SJSA1 (cell line): Measurements from ENCODE around the gene EGLN2. TPM values are rescaled to one million over a fixed set of nuclear protein-coding genes. Genes with fewer than 3 reads are reported as not detected.
A peak's percentile ranks its signal among the peaks of the same experiment; 100 is the strongest.
"Not testable (repeated sequence)": the region's sequence is repeated elsewhere in the genome, so short reads cannot be mapped to it uniquely, and the experiment has no call there.

ENCODE experiments used
- DNase-seq, 2 experiments: peaks; one replicate each; pipeline ENCODE4 v3.0.0-alpha.2; 2015 to 2020; ENCODE audit warnings: low spot score in 2 of 2, low read depth in 1 of 2
- H3K27ac ChIP-seq: fragments of 250-450 bp; sonication (Bioruptor Pico); 2 replicates; pipeline ENCODE4 v1.5.1; 2020; ENCODE audit warnings: mild to moderate bottlenecking, moderate library complexity
- H3K27me3 ChIP-seq: fragments of 250-450 bp; sonication (Bioruptor Pico); replicated peaks from 2 replicates; pipeline ENCODE4 v1.5.1; 2020; ENCODE audit warnings: mild to moderate bottlenecking, moderate library complexity
- H3K36me3 ChIP-seq: fragments of 250-450 bp; sonication (Bioruptor Pico); 2 replicates; pipeline ENCODE4 v1.5.1; 2020; ENCODE audit warnings: mild to moderate bottlenecking
- H3K4me1 ChIP-seq: fragments of 250-450 bp; sonication (Bioruptor Pico); replicated peaks from 2 replicates; pipeline ENCODE4 v1.6.1; 2021; ENCODE audit warnings: mild to moderate bottlenecking
- H3K4me3 ChIP-seq: fragments of 250-450 bp; sonication (Bioruptor Pico); 2 replicates; pipeline ENCODE4 v1.5.1; 2020; ENCODE audit warnings: mild to moderate bottlenecking
- H3K9me3 ChIP-seq: fragments of 250-450 bp; sonication (Bioruptor Pico); replicated peaks from 2 replicates; pipeline ENCODE4 v1.5.1; 2020; ENCODE audit warnings: mild to moderate bottlenecking
- total RNA-seq: library from RNA; depleted of rRNA; stranded (reverse); fragments of >200 nt; shearing (Covaris generic); gene quantifications from 2 replicates; pipeline ENCODE4 v1.2.3, GENCODE V29; 2014

The EGLN2 gene
- total RNA-seq, 1 experiment from 2014 or later: 82.8 TPM

DNA sequence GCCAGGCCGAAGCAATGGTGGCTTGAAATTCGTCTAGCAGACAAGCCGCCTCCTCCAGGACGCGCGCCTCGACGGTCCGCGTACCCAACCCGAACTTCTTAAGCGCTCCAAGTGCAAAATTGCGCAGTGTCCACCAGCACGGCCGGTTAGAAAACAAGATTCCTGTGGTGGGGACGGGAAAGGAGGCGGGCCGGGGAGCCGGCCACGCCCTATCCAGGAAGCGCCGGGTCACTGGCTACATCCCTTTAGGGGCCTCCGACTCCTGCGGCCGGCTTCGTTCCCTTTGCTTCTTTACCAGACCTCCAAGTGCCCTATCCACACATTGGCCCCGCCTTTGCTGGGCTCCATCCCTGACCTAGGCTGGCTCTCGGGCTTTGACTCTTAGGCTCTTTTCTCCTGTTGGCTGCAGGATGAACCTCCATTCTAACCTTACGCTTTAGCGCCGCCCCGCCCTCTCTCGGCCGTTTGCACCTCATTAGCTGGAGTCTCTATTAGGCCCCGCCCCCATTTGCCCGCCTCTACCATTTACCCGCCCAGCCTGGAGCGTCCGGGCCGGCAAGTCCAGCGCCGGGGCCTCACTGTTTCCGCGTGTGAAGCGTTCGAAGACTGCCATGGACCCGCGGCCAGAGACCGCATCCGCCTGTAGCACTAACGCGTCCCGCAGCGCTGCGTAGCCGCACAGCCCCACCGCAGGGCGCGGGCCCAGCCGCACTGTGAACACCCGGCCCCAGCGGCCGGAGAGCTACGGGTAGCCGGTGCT lies 11.8 kb downstream of the EGLN2 start:
- H3K27me3 ChIP-seq, H3K9me3 ChIP-seq: not testable (repeated sequence)
- peak; percentile 83 to 94 for DNase-seq
- Histone ChIP-seq H3K27ac (peak overlapping the region; percentile 44), H3K4me3 (peak overlapping the region; percentile 31), H3K4me1 (peaks cover 30% of the 10 kb centered on the region), H3K36me3 (peaks cover 40% of the 10 kb centered on the region)

DNA sequence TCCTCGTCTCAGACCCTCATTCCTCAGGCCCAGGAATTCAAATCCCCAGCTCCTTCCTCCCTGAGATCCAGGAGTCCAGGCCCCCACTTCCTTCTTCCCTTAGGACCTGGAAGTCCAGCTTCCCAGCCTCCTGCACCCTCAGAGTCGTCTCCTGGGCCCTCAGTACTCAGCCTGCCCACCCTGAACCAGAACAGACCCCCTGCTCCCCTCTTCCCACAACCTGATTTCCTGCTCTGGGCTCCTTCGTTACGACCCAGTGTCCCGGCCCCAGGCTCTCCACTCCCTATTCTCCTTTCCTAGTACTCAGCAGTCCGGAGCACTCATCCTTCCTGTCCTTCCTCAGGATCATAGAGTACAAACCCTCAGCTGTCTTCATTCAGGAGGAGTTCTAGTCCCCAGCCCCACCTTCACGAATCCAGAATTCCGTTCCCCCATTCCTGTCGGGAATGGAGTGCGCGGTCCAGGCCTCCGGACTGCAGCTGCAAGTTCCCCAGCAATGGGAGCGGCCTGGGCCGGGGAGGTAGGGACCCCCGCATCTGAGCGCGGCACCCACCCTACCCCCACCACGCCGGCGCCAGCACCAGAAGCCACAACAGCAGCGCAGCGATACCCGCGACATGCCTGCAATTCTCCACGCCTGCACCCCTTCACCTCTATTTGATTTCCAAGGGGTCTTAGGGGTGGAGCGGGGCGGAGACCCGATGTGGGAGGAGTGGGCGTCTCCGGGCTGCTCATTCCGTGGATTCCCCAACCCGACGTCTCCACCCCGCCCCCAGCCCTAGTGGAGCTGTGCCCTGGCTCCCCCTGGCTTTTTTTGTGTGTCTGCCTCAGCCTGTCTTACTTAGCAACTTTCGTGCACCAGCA lies 12.7 kb downstream of the EGLN2 start:
- H3K4me3 ChIP-seq: no peak overlapping the region
- no peak for DNase-seq
- no peak overlapping the region for H3K27ac ChIP-seq
- no peaks in the 10 kb centered on the region for H3K9me3 ChIP-seq
- H3K27me3 ChIP-seq: no peaks in the 10 kb centered on the region
- H3K36me3 ChIP-seq: peaks cover 34% of the 10 kb centered on the region
- H3K4me1 ChIP-seq: peaks cover 21% of the 10 kb centered on the region

DNA sequence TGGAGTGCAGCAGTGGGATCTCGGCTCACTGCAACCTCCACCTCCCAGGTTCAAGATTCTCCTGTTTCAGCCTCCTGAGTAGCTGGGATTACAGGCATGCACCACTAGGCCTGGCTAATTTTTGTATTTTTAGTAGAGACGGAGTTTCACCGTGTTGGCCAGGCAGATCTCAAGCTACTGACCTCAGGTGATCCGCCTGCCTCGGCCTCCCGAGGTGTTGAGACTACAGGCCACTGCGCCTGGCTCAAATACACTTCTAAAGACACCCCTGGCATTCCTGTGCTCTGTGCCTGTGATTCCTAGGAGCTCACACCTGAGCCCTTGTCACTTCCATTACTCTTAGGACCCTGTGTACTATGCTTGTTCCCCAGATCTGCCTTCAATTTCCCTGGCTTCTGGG lies 13.6 kb downstream of the EGLN2 start:
- H3K27me3 ChIP-seq: not testable (repeated sequence)

DNA sequence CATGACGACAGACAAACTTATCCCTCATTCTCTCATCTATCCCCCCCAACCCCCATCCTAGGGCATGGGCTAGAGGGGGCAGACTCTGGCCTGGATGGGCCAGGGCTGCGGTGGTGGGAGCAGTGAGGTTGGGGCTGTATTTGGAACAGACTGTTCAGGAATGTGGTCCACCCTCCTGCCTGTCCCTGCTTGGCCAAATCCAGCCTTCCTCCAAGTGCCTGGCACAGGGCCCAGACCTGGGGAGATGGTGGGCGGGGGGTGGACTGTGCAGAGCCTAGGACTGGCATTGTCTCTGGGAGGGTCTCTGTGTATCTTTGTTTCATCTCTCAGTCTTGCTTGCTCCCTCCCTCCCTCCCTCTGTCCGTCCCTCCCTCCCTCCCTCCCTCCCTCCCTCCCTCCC lies 14.2 kb downstream of the EGLN2 start:
- no peak overlapping the region for H3K27ac ChIP-seq
- no peak for DNase-seq
- H3K9me3 ChIP-seq: no peaks in the 10 kb centered on the region
- no peak overlapping the region for H3K4me3 ChIP-seq
- peaks cover 21% of the 10 kb centered on the region for H3K36me3 ChIP-seq
- peaks cover 18% of the 10 kb centered on the region for H3K4me1 ChIP-seq
- H3K27me3 ChIP-seq: no peaks in the 10 kb centered on the region

More for the DNA sequence above, 13.6 kb downstream of the EGLN2 start:
- H3K4me3 ChIP-seq, H3K27ac ChIP-seq, H3K9me3 ChIP-seq, DNase-seq: not testable (repeated sequence)
- H3K36me3 ChIP-seq: peaks cover 27% of the 10 kb centered on the region
- peaks cover 18% of the 10 kb centered on the region for H3K4me1 ChIP-seq

DNA sequence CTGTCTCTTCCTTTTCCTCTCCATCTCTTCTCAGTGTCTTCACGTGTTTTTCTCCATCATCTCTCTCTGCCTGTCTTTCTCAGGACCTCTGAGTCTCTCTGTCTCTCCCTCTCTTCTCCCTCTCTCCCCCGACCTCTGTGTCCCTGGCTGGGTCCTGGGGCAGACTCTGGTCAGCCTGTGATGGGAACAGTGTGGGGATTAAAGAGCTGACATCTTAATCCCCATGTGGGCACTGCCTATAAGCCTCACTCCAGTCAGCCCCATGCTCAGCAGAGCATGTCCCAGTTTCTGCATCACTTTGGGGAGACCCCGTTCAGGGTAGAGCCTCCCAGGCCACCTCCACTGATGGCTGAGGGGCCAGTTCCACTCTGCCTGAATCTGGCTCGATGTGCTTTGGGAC lies 16.2 kb downstream of the EGLN2 start:
- Histone ChIP-seq H3K9me3 (no peaks in the 10 kb centered on the region), H3K4me1 (peaks cover 12% of the 10 kb centered on the region), H3K4me3 (no peak overlapping the region), H3K27me3 (no peaks in the 10 kb centered on the region), H3K36me3 (peaks cover under 1% of the 10 kb centered on the region), H3K27ac (no peak overlapping the region)
- DNase-seq: no peak

DNA sequence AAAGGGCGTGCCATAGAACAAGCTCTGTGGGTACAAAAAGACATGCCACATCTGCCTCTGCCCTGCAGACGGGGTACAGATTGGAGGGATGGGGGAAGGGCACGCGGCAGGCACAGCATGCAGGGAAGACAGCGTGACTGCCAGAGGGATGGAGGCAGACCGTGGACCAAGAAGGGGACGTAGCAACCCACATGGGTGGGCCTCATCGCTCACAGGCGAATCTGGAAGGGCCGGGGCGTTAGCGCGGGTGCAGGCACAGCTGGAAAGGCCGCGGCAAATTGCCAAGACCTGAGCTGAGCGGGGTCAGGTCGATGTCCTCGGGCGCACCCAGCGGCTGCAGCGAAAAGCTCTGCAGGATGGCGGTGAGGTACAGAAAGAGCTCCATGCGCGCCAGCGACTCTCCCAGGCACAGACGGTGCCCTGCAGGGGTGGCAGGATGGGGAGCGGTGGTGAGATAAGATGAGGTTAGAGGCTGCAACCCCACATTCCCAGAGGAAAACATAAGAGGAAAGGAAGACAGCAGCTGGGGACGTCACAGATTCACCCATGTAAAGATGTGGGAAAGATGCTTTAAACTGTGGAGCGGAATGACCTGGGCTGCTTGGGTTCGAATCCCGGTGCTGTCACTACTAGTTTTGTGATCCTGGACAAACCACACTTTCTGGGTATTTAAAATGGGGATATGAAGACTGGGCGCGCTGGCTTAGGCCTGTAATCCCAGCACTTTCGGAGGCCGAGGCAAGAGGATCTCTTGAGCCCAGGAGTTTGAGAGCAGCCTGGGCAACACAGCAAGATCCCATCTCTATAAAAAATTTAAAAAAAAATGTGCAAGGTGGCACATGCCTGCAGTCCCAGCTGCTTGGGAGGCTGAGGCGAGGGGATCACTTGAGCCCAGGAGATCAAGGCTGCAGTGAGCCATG lies 19.7 kb downstream of the EGLN2 start:
- not testable (repeated sequence) for H3K4me3 ChIP-seq, H3K27me3 ChIP-seq, H3K9me3 ChIP-seq, H3K27ac ChIP-seq, H3K4me1 ChIP-seq, H3K36me3 ChIP-seq
- DNase-seq: peak; percentile 48 to 82

DNA sequence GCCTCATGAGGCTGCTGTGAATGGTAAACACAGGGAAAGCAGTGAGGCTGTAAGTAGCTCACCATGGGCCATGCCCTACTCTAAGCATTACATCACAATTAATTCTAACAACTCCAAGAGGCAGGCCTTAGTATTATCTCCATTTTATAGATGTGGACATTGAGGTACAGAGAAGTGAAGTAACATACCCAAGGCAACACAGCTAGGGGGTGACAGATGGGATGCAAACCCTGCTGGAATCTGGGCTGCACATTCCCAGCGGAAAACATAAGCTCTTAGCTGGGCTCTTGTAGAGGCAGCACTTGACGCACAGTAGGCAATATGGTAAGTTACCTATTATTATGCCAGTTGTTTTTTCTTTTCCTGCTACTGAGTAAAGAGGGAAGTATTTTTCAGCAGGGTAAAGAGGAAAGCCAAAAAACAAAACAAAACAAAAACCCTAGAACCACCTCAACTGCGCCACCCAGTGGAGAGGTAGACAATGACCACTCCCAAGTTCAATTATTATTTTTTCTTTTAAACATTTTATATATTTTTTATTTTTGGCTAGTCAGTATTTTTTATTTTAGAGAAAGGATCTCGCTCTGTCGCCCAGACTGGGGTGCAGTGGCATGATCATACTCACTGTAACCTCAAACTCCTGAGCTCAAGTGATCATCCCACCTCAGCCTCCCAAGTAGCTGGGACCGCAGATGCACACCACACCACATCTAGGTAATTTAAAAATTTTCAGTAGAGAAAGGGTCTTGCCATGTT lies 20.7 kb downstream of the EGLN2 start:
- H3K27me3 ChIP-seq, H3K4me3 ChIP-seq, H3K36me3 ChIP-seq, H3K4me1 ChIP-seq, H3K9me3 ChIP-seq, H3K27ac ChIP-seq: not testable (repeated sequence)
- peak; percentile 32 to 44 for DNase-seq

DNA sequence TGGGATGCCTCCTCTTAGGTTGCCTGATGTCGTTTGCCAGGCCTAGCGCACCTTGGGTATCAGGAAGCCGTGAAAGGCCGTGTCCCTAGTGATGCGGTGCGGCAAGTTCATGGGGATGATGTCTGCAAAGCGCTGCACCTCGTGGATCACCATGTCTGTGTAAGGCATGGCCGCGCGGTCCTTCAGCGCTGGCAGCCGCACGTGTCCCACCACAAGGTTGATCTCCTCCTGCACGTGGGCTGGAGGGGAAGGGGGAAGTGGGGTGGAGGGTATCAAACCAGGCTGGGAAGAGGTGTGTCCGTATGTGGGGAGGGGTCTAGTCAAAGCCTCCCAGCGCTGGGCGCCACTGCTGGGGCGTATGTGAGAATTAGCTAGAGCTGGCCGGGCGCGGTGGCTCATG lies 23.2 kb downstream of the EGLN2 start:
- Histone ChIP-seq H3K27me3 (no peaks in the 10 kb centered on the region), H3K27ac (no peak overlapping the region), H3K9me3 (no peaks in the 10 kb centered on the region), H3K4me3 (no peak overlapping the region), H3K36me3 (no peaks in the 10 kb centered on the region), H3K4me1 (no peaks in the 10 kb centered on the region; the same call in 1 of the 2 replicates)
- peak in 1 of 2 experiments; percentile 37 for DNase-seq

DNA sequence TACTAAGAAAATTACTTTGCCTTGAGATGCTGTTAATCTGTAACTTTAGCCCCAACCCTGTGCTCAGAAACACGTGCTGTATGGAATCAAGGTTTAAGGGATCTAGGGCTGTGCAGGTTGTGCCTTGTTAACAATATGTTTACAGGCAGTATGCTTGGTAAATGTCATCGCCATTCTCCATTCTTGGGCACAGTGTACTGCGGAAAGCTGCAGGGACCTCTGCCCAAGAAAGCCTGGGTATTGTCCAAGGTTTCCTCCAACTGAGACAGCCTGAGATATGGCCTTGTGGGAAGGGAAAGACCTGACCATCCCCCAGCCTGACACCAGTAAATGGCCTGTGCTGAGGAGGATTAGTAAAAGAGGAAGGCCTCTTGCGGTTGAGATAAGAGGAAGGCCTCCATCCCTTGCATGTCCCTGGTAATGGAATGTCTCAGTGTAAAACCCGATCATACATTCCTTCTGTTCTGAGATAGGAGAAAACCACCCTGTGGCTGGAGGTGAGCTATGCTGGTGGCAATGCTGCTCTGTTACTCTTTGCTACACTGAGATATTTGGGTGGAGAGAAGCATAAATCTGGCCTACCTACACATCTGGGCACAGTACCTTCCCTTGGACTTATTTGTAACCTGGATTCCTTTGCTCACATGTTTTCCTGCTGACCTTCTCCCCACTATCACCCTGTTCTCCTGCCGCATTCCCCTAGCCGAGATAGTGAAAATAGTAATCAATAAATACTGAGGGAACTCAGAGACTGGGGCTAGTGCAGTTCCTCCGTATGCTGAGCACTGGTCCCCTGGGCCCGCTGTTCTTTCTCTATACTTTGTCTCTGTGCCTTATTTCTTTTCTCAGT lies 23.9 kb downstream of the EGLN2 start:
- not testable (repeated sequence) for H3K27me3 ChIP-seq, H3K27ac ChIP-seq, H3K9me3 ChIP-seq, H3K4me3 ChIP-seq, H3K36me3 ChIP-seq, H3K4me1 ChIP-seq
- DNase-seq: peak in 1 of 2 experiments; percentile 16

DNA sequence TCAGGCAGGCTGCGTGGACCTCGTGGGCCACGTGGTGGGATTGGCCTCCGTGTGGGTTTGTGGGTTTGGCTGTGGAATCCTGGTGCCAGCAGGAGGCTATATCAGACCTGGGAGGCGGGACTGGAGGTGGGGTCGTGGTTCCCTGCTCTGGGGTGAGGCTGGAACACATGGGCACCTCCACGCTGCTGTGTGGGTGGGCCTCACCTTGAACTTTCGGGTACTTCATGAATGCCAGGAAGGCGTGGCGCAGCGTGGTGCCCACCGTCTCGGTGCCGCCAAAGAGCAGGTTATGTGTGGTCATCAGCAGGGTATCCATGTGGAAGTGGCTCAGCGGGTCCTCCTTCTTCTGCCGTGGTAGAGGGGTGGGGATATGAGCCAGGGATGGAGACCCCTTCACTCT lies 25.9 kb downstream of the EGLN2 start:
- H3K27me3 ChIP-seq: not testable (repeated sequence)

DNA sequence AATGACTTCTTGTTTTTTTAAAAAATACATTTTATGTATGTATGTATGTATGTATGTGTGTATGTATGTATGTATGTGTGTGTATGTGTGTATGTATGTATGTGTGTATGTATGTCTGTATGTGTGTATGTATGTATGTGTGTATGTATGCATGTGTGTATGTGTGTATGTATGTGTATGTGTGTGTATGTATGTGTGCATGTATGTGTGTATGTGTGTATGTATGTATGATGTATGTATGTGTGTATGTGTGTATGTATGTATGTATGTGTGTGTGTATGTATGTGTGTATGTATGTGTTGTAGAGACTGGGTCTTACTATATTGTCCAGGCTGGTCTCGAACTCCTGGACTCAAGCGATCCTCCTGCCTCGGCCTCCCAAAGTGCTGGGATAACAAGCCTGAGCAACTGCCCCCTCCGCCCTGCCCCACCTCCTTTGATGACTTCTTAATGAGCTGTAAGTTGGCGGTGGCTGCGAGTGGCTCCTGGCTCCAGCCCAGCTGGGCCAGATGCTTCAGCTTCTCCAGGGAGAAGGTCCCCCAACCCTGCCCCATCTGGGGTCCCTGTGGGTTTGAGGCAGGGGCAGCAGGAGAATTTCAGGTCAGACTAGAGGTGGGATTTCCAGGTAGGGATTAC lies 26.6 kb downstream of the EGLN2 start:
- H3K4me1 ChIP-seq, H3K27me3 ChIP-seq, H3K4me3 ChIP-seq, H3K27ac ChIP-seq, H3K36me3 ChIP-seq, H3K9me3 ChIP-seq: not testable (repeated sequence)
- peak in 1 of 2 experiments; percentile 12 for DNase-seq

More for the DNA sequence above, 25.9 kb downstream of the EGLN2 start:
- not testable (repeated sequence) for H3K27ac ChIP-seq, H3K4me3 ChIP-seq, H3K9me3 ChIP-seq, H3K4me1 ChIP-seq, H3K36me3 ChIP-seq
- DNase-seq: peak in 1 of 2 experiments; percentile 36

DNA sequence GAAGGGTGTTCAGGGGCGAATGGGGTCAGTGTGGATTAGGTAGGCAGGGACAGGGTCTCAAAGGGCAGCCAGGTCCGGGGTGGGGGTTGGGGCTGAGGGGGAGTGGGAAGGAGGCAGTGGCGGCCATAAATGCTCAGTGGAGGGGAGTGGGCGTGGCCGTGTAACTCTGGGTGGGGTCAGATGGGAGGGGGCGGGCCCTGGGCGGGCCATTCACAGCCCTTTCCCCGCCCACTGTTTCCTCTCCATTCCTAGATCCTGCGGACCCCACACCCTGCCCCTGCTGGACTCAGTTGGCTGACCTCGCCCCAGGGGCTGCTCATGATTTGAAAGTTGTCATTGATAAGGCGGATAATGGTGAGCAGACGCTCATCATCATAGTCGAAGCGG lies 27.3 kb downstream of the EGLN2 start:
- H3K27me3 ChIP-seq, H3K27ac ChIP-seq, H3K9me3 ChIP-seq, H3K4me3 ChIP-seq, H3K4me1 ChIP-seq, H3K36me3 ChIP-seq, DNase-seq: not testable (repeated sequence)
